ENCODE measurements around the gene MEX3A. TPM values are rescaled to one million over a fixed set of nuclear protein-coding genes. Genes with fewer than 3 reads are reported as not detected.

The MEX3A gene
- total and polyA plus RNA-seq, 10 of the 15 experiments (the other 5 are each of a cell fraction or from before 2014, with no cell fraction given): 0.11 to 5.1 (median 1.7) TPM

DNA sequence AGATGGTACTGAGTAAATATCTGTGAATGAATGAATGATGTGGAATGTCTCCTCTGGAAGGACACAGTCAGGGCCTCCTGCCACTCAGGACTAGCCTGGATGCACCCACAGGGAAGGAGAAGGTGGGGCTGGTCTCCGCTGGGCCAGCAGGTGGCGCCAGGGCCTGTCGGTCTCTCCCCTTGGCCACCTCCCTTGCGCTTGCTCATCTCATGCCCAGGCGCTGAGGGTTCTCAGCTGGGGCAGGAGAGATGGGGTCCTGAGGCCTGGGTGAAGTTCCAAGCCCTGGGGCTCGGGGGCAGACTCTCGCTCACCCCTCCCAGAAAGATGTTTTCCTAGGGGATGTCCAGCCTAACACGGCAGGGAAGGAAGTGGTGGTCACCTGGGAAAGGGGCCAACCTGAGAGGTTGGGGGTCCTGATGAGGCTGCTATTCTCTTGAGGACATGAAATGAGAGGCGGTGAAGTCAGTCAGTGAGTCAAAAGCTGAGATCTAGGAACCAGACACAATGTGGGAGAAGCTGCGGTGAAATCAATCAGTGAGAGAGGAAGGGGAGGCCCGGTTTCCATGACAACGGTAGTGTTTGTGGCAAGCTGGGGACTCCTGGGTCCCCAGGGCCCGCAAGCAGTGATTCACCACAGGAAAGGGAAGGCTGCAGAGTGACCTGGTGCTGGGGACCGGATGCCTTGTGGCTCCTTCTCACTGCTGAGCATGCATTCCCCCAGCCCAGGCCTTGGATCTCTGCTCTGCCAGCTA is 14.6 kb upstream of the MEX3A start (continued):
- TF ChIP-seq, protein P1, sequence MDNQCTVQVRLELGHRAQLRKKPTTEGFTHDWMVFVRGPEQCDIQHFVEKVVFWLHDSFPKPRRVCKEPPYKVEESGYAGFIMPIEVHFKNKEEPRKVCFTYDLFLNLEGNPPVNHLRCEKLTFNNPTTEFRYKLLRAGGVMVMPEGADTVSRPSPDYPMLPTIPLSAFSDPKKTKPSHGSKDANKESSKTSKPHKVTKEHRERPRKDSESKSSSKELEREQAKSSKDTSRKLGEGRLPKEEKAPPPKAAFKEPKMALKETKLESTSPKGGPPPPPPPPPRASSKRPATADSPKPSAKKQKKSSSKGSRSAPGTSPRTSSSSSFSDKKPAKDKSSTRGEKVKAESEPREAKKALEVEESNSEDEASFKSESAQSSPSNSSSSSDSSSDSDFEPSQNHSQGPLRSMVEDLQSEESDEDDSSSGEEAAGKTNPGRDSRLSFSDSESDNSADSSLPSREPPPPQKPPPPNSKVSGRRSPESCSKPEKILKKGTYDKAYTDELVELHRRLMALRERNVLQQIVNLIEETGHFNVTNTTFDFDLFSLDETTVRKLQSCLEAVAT (IDR thresholded peaks at IDR 0.05): peak; percentile 95
- TF ChIP-seq EP300 (IDR thresholded peaks at IDR 0.05; ENCODE audit: borderline replicate concordance in 1 of 2, control insufficient read depth in 1 of 2, low read depth in 2 of 2, low read length in 2 of 2): peak; percentile 94 to 97
- TF ChIP-seq, protein P2, sequence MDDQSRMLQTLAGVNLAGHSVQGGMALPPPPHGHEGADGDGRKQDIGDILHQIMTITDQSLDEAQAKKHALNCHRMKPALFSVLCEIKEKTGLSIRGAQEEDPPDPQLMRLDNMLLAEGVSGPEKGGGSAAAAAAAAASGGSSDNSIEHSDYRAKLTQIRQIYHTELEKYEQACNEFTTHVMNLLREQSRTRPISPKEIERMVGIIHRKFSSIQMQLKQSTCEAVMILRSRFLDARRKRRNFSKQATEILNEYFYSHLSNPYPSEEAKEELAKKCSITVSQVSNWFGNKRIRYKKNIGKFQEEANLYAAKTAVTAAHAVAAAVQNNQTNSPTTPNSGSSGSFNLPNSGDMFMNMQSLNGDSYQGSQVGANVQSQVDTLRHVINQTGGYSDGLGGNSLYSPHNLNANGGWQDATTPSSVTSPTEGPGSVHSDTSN (IDR thresholded peaks at IDR 0.05; ENCODE audit: insufficient replicate concordance, low read depth, low read length): peak; percentile 69
- TF ChIP-seq BACH1 (IDR thresholded peaks at IDR 0.05; ENCODE audit: borderline replicate concordance): peak; percentile 10; the same call in 1 of the 2 replicates
- TF ChIP-seq, protein P3, sequence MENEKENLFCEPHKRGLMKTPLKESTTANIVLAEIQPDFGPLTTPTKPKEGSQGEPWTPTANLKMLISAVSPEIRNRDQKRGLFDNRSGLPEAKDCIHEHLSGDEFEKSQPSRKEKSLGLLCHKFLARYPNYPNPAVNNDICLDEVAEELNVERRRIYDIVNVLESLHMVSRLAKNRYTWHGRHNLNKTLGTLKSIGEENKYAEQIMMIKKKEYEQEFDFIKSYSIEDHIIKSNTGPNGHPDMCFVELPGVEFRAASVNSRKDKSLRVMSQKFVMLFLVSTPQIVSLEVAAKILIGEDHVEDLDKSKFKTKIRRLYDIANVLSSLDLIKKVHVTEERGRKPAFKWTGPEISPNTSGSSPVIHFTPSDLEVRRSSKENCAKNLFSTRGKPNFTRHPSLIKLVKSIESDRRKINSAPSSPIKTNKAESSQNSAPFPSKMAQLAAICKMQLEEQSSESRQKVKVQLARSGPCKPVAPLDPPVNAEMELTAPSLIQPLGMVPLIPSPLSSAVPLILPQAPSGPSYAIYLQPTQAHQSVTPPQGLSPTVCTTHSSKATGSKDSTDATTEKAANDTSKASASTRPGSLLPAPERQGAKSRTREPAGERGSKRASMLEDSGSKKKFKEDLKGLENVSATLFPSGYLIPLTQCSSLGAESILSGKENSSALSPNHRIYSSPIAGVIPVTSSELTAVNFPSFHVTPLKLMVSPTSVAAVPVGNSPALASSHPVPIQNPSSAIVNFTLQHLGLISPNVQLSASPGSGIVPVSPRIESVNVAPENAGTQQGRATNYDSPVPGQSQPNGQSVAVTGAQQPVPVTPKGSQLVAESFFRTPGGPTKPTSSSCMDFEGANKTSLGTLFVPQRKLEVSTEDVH (IDR thresholded peaks at IDR 0.05; ENCODE audit: low read depth, partially characterized antibody): no peak
- TF ChIP-seq CBX5 (IDR thresholded peaks at IDR 0.05; ENCODE audit: low read depth): no peak
- no peak for TF ChIP-seq NFIC (IDR thresholded peaks at IDR 0.05; ENCODE audit: low read depth, low read length)
- TF ChIP-seq, protein P4, sequence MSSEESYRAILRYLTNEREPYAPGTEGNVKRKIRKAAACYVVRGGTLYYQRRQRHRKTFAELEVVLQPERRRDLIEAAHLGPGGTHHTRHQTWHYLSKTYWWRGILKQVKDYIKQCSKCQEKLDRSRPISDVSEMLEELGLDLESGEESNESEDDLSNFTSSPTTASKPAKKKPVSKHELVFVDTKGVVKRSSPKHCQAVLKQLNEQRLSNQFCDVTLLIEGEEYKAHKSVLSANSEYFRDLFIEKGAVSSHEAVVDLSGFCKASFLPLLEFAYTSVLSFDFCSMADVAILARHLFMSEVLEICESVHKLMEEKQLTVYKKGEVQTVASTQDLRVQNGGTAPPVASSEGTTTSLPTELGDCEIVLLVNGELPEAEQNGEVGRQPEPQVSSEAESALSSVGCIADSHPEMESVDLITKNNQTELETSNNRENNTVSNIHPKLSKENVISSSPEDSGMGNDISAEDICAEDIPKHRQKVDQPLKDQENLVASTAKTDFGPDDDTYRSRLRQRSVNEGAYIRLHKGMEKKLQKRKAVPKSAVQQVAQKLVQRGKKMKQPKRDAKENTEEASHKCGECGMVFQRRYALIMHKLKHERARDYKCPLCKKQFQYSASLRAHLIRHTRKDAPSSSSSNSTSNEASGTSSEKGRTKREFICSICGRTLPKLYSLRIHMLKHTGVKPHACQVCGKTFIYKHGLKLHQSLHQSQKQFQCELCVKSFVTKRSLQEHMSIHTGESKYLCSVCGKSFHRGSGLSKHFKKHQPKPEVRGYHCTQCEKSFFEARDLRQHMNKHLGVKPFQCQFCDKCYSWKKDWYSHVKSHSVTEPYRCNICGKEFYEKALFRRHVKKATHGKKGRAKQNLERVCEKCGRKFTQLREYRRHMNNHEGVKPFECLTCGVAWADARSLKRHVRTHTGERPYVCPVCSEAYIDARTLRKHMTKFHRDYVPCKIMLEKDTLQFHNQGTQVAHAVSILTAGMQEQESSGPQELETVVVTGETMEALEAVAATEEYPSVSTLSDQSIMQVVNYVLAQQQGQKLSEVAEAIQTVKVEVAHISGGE (CRISPR knock-in tag; IDR thresholded peaks at IDR 0.05): no peak
- TF ChIP-seq RCOR1 (conservative IDR thresholded peaks at IDR 0.05; ENCODE audit: low read depth, low read length): peak; percentile 97; the same call in 1 of the 2 replicates
- TF ChIP-seq HDAC2 (IDR thresholded peaks at IDR 0.05): no peak
- peak; percentile 79 to 84 for TF ChIP-seq BHLHE40 (IDR thresholded peaks at IDR 0.05; ENCODE audit: borderline replicate concordance in 1 of 2, low read depth in 2 of 2, low read length in 1 of 2)
- TF ChIP-seq ZNF207 (IDR thresholded peaks at IDR 0.05; ENCODE audit: borderline replicate concordance): peak; percentile 85; the same call in 1 of the 2 replicates
- TF ChIP-seq POU2F2 (IDR thresholded peaks at IDR 0.05; ENCODE audit: borderline replicate concordance, low read depth, low read length): peak; percentile 90
- TF ChIP-seq WRNIP1 (IDR thresholded peaks at IDR 0.05; ENCODE audit: borderline replicate concordance, low read depth, low read length): no peak
- peak; percentile 98 to 99 for TF ChIP-seq IKZF2 (IDR thresholded peaks at IDR 0.05)
- peak; percentile 100 for TF ChIP-seq BMI1 (IDR thresholded peaks at IDR 0.05; ENCODE audit: borderline replicate concordance)

Data from GM12878 (cell line).